Activated CD4-positive, alpha-beta T cell treated with anti-CD3 and anti-CD28 coated beads, Interleukin-2, amount 10 ng/mL, durations not matched to agents 7 days and 5 days (primary cell): Measurements from ENCODE around the gene PTPRN2. TPM values are rescaled to one million over a fixed set of nuclear protein-coding genes. Genes with fewer than 3 reads are reported as not detected.
A peak's percentile ranks its signal among the peaks of the same experiment; 100 is the strongest.
"Not testable (repeated sequence)": the region's sequence is repeated elsewhere in the genome, so short reads cannot be mapped to it uniquely, and the experiment has no call there.

Source experiments
- CTCF ChIA-PET: fragments of 350-600 bp; sonication (Branson Sonifier 250); formaldehyde crosslinking; loops from one replicate; lab custom pipeline; 2021; ENCODE audit warnings: antibody characterized with exemption; lab: Charles Lee
- POLR2A ChIA-PET: fragments of 350-600 bp; sonication (Branson Sonifier 250); formaldehyde crosslinking; loops from one replicate; lab custom pipeline; 2021; ENCODE audit warnings: antibody characterized with exemption; lab: Charles Lee
- DNase-seq: peaks from one replicate; pipeline ENCODE4 v3.0.0-alpha.2; 2020
- H3K27ac Mint-ChIP-seq: one replicate; pipeline ENCODE4 v1.8.0; 2021; ENCODE audit warnings: mild to moderate bottlenecking, moderate library complexity, mixed read lengths
- H3K27me3 Mint-ChIP-seq: one replicate; pipeline ENCODE4 v1.8.0; 2021; ENCODE audit warnings: mixed read lengths
- H3K36me3 Mint-ChIP-seq: one replicate; pipeline ENCODE4 v1.8.0; 2021; ENCODE audit warnings: low read depth, mixed read lengths
- H3K4me1 Mint-ChIP-seq: one replicate; pipeline ENCODE4 v1.8.0; 2021; ENCODE audit warnings: mixed read lengths
- H3K4me3 Mint-ChIP-seq: one replicate; pipeline ENCODE4 v1.8.0; 2021; ENCODE audit warnings: mild to moderate bottlenecking, moderate library complexity, mixed read lengths
- H3K9me3 Mint-ChIP-seq: one replicate; pipeline ENCODE4 v1.8.0; 2021; ENCODE audit warnings: mixed read lengths
- total RNA-seq, 2 experiments: library from RNA; stranded (reverse); gene quantifications; one replicate each; pipeline ENCODE4 v1.2.3, GENCODE V29; 2021

Gene PTPRN2
- total RNA-seq, 2 experiments from 2014 or later: 2.6 to 2.7 TPM

DNA sequence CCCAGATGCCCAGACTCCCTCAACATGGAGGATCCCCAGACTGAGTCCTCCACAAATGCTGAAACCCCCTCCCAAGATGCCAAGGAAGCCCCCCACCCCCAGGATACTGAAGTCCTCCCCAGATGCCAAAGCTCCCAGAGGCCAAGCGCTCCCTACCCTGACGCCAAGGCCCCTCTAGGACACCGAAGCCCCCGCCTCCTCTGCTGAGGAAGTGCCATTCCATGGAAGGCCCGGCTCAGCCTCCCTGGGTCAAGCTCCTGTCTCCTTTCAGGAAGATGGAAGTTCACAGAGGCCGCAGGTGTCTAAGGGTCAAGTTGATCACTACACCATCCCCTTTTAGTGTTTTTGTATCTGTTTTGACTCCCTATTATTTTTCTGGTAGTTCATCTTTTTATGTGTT is 644.1 kb downstream of the PTPRN2 start:
- no peak overlapping the region for H3K4me3 Mint-ChIP-seq
- CTCF ChIA-PET: no interaction called here
- H3K36me3 Mint-ChIP-seq: no peaks in the 10 kb centered on the region
- peaks cover 12% of the 10 kb centered on the region for H3K9me3 Mint-ChIP-seq
- H3K4me1 Mint-ChIP-seq: no peaks in the 10 kb centered on the region
- no peaks in the 10 kb centered on the region for H3K27me3 Mint-ChIP-seq
- no peak for DNase-seq
- POLR2A ChIA-PET: no interaction called here
- no peak overlapping the region for H3K27ac Mint-ChIP-seq

DNA sequence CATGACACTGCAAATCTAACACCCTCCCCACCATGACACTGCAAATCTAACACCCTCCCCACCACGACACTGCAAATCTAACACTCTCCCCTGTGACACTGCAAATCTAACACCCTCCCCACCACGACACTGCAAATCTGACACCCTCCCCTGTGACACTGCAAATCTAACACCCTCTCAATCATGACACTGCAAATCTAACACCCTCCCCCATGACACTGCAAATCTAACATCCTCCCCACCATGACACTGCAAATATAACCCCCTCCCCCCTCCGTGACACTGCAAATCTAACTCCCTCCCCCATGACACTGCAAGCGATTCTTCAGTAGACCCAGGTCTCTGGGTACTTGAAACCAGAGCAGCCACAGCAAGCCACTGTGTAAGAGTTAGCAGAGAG is 646.4 kb downstream of the PTPRN2 start:
- H3K4me3 Mint-ChIP-seq: no peak overlapping the region
- H3K4me1 Mint-ChIP-seq: no peaks in the 10 kb centered on the region
- CTCF ChIA-PET: no interaction called here
- peaks cover 8% of the 10 kb centered on the region for H3K9me3 Mint-ChIP-seq
- H3K27ac Mint-ChIP-seq: no peak overlapping the region
- no peaks in the 10 kb centered on the region for H3K36me3 Mint-ChIP-seq
- no peak for DNase-seq
- H3K27me3 Mint-ChIP-seq: no peaks in the 10 kb centered on the region
- POLR2A ChIA-PET: no interaction called here

DNA sequence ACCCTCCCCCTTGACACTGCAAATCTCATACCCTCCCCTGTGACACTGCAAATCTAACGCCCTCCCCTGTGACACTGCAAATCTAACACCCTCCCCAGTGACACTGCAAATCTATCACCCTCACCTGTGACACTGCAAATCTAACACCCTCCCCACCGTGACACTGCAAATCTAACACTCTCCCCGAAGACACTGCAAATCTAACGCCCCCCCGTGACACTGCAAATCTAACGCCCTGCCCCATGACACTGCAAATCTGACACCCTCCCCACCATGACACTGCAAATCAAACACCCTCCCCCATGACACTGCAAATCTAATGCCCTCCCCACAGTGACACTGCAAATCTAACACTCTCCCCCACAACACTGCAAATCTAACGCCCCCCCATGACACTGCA is 647.1 kb downstream of the PTPRN2 start:
- POLR2A ChIA-PET: no interaction called here
- Mint-ChIP-seq H3K36me3 (peaks cover under 1% of the 10 kb centered on the region), H3K4me1 (no peaks in the 10 kb centered on the region), H3K27me3 (no peaks in the 10 kb centered on the region), H3K4me3 (no peak overlapping the region), H3K9me3 (peaks cover 12% of the 10 kb centered on the region), H3K27ac (no peak overlapping the region)
- no peak for DNase-seq
- CTCF ChIA-PET: no interaction called here

DNA sequence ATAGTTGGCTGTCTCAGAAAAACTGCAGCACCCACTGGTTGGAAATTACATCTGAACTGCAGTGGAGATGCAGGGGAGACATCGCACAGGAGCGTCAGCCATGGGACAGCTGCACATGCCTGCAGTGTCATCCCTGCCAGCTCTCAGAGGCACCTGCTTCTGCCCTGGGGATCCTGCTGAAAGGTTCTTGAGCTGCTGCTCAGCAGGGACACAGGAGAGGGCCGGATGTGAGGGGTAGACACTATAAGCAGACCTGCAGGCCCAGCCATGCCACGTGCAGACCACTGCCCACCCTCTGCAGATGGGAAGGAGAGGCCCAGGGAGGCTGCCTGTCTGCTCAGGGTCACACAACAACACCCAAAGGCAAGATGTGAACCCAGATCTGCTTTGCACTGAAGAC is 649.4 kb downstream of the PTPRN2 start:
- no peaks in the 10 kb centered on the region for H3K27me3 Mint-ChIP-seq
- H3K4me1 Mint-ChIP-seq: no peaks in the 10 kb centered on the region
- H3K27ac Mint-ChIP-seq: no peak overlapping the region
- H3K36me3 Mint-ChIP-seq: peaks cover 2% of the 10 kb centered on the region
- no peak for DNase-seq
- no peak overlapping the region for H3K4me3 Mint-ChIP-seq
- ChIA-PET POLR2A (no interaction called here), CTCF (no interaction called here)
- H3K9me3 Mint-ChIP-seq: peaks cover 23% of the 10 kb centered on the region

DNA sequence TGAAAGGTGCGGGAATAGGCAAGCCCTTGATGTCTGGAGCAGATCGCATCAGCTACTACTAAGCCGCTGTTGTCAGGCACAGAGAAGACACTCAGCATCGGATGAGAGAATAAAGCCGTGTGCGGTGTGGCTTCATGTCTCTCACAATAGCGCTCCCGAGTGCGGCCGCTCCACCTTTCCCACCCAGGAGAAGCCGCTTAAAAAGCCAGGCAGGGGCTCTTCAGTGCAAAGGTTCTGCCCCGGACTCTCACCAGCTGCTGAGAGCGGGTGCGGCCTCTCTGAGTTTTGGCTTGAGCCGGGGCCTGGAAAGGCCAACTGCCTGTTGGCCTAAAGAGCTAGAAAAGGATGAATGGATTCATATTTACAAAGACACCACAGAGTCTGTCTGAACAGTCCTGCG is 650.2 kb downstream of the PTPRN2 start:
- DNase-seq: no peak
- Mint-ChIP-seq H3K27ac (no peak overlapping the region), H3K36me3 (peaks cover 5% of the 10 kb centered on the region), H3K4me1 (no peaks in the 10 kb centered on the region), H3K9me3 (peaks cover 29% of the 10 kb centered on the region), H3K27me3 (no peaks in the 10 kb centered on the region), H3K4me3 (no peak overlapping the region)
- ChIA-PET CTCF (no interaction called here), POLR2A (no interaction called here)

DNA sequence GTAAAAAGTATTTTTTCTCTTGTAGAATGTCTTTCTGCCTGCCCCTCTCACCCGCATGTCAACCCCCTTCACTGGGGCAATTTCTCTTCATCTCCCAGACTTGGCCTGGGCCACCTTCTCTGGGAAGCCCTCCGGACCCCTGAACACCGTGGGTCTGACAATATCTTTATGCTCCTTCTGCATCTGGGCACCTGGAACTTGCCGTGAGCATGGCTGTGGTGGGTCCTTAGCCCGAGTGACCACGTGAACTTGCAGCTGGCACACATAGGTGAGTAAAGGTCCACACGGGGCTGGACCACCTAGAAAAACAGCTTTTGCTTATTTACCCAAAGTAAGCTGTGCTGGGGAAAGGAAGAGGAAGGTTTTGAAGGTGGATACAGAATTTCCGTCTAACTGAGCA is 650.6 kb downstream of the PTPRN2 start:
- ChIA-PET POLR2A (no interaction called here), CTCF (no interaction called here)
- no peak overlapping the region for H3K27ac Mint-ChIP-seq
- DNase-seq: no peak
- H3K4me3 Mint-ChIP-seq: no peak overlapping the region
- no peaks in the 10 kb centered on the region for H3K4me1 Mint-ChIP-seq
- no peaks in the 10 kb centered on the region for H3K27me3 Mint-ChIP-seq
- peaks cover 33% of the 10 kb centered on the region for H3K9me3 Mint-ChIP-seq
- peaks cover 8% of the 10 kb centered on the region for H3K36me3 Mint-ChIP-seq

DNA sequence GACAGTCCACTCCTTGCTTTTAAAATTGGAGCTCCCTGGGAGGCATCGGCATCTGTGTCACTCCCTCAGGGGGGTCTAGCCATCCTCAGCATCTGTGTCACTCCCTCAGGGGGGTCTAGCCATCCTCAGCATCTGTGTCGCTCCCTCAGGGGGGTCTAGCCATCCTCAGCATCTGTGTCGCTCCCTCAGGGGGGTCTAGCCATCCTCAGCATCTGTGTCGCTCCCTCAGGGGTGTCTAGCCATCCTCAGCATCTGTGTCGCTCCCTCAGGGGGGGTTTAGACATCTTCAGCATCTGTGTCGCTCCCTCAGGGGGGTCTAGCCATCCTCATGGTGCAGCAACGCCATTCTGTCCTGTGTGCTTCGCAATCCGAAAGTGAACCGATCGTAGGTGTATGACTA is 651.9 kb downstream of the PTPRN2 start:
- H3K27ac Mint-ChIP-seq: not testable (repeated sequence)

DNA sequence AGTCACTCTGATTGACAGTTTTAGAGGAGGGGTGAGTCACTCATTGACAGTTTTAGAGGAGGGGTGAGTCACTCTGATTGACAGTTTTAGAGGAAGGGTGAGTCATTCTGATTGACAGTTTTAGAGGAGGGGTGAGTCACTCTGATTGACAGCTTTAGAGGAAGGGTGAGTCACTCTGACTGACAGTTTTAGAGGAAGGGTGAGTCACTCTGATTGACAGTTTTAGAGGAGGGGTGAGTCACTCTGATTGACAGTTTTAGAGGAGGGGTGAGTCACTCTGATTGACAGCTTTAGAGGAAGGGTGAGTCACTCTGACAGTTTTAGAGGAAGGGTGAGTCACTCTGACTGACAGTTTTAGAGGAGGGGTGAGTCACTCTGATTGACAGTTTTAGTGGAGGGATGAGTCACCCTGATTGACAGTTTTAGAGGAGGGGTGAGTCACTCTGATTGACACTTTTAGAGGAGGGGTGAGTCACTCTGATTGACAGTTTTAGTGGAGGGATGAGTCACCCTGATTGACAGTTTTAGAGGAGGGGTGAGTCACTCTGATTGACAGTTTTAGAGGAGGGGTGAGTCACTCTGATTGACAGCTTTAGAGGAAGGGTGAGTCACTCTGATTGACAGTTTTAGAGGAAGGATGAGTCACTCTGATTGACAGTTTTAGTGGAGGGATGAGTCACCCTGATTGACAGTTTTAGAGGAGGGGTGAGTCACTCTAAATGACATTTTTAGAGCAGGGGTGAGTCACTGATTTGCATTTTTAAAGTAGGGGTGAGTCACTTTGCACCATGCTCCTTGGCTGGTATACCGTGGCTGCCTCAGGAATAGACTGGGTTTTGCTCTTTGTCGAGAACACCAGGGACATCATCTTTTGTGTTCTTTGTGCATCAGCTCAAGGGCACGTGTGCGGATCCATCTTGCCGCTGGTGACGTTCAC is 654.1 kb downstream of the PTPRN2 start:
- H3K4me1 Mint-ChIP-seq, H3K4me3 Mint-ChIP-seq, POLR2A ChIA-PET, DNase-seq, H3K27ac Mint-ChIP-seq, H3K27me3 Mint-ChIP-seq, H3K36me3 Mint-ChIP-seq, CTCF ChIA-PET: not testable (repeated sequence)
- peaks cover 42% of the 10 kb centered on the region for H3K9me3 Mint-ChIP-seq

More for the DNA sequence above, 651.9 kb downstream of the PTPRN2 start:
- POLR2A ChIA-PET, CTCF ChIA-PET, H3K27me3 Mint-ChIP-seq, DNase-seq, H3K4me1 Mint-ChIP-seq, H3K36me3 Mint-ChIP-seq, H3K4me3 Mint-ChIP-seq: not testable (repeated sequence)
- H3K9me3 Mint-ChIP-seq: peaks cover 42% of the 10 kb centered on the region

DNA sequence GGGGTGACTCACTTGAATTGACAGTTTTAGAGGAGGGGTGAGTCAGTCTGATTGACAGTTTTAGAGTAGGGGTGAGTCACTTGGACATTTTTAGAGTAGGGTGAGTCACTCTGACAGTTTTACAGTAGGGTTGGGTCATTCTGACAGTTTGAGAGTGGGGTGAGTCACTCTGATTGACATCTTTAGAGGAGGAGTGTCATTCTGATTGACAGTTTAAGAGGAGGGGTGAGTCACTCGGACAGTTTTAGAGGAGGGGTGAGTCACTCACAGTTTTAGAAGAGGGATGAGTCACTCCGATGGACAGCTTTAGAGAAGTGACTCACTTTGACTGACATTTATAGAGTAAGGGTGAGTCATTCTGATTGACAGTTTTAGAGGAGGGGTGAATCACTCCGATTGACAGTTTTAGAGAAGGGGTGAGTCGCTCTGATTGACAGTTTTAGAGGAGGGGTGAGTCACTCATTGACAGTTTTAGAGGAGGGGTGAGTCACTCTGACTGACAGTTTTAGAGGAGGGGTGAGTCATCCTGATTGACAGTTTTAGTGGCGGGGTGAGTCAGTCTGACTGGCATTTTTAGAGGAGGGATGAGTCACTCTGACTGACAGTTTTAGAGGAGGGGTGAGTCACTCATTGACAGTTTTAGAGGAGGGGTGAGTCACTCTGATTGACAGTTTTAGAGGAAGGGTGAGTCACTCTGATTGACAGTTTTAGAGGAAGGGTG is 655.0 kb downstream of the PTPRN2 start:
- Mint-ChIP-seq H3K9me3 (peaks cover 42% of the 10 kb centered on the region), H3K27me3 (no peaks in the 10 kb centered on the region), H3K36me3 (peaks cover 8% of the 10 kb centered on the region), H3K4me1 (no peaks in the 10 kb centered on the region), H3K4me3 (no peak overlapping the region), H3K27ac (peak overlapping the region; percentile 17)
- ChIA-PET CTCF (no interaction called here), POLR2A (no interaction called here)
- no peak for DNase-seq

DNA sequence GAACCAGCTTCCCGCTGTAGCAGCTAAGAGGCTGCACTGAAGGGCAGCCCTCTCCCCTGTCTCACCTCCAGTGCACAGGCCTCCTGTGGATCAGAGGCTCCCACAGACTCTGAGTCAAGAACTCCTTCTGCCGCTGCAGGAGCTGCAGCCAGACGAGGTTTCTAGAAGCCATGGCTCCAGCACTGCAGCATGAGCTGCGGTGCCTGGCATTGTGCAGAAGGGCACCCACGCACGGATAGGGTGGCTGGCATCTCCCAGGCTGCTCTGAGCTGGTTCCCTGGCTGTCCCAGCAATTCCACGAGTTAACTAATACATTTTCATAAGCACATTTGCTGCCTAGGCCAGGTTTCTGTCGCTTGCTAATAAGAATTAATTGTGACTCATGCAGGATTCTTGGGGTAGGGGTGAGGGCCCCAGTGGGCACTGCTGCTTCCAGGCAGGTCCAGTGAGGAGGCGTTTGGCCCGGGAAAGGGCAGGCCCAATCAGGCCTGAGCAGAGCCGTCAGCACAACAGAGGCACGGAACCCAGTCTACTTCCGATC is 656.6 kb downstream of the PTPRN2 start:
- H3K27me3 Mint-ChIP-seq: no peaks in the 10 kb centered on the region
- H3K4me1 Mint-ChIP-seq: peaks cover 7% of the 10 kb centered on the region
- CTCF ChIA-PET: no interaction called here
- peaks cover 36% of the 10 kb centered on the region for H3K9me3 Mint-ChIP-seq
- no peak for DNase-seq
- H3K27ac Mint-ChIP-seq: no peak overlapping the region
- no peak overlapping the region for H3K4me3 Mint-ChIP-seq
- POLR2A ChIA-PET: no interaction called here
- H3K36me3 Mint-ChIP-seq: peaks cover 8% of the 10 kb centered on the region

DNA sequence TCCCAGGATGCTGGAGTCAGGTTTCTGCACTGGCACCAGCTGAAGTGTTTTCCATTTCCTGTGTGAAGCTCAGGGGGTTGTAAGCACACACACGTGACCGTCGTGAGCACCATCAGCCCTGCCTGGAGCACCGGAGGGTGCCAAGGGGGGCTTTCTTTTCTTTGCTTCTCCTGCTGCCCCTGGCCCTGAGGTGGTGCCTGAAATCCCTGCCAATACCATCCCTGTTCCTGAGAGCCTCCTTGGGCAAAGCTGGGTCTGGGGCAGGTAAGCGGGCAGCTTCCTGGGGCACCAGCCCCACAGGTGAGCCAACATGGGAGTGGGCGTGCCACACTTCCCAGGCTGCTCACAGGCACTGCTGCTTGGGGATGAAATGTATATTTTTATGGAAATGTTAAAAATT is 657.2 kb downstream of the PTPRN2 start:
- Mint-ChIP-seq H3K36me3 (peaks cover 7% of the 10 kb centered on the region), H3K9me3 (peaks cover 35% of the 10 kb centered on the region), H3K27ac (no peak overlapping the region), H3K27me3 (no peaks in the 10 kb centered on the region), H3K4me1 (peaks cover 12% of the 10 kb centered on the region), H3K4me3 (no peak overlapping the region)
- ChIA-PET CTCF (interaction anchor here (0.6 kb wide), 1 partner anchor 405 kb away, joined by 3 read pairs; no protein-coding TSS in a partner anchor), POLR2A (no interaction called here)
- no peak for DNase-seq

DNA sequence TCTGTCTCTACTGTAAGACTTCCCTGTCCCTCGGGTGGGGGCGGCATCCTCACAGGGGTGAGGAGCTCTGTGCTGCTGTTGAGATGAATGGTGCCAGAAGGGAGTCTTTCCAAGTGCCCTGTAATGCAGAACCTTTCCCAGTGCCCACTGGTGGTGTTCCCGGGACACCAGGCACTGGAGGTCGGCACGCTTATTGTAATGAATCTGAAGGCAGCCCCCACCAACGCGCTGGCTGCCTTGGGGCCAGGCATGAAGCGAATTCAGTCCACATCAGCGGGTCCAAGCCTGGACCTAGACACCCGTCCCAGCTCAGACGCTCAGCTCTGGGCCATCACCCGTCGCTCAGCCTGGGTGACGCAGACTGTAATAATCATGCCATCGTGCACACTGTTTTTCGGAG is 658.0 kb downstream of the PTPRN2 start:
- Mint-ChIP-seq H3K4me3 (no peak overlapping the region), H3K4me1 (peaks cover 12% of the 10 kb centered on the region), H3K27me3 (no peaks in the 10 kb centered on the region), H3K9me3 (peaks cover 27% of the 10 kb centered on the region), H3K36me3 (peaks cover 5% of the 10 kb centered on the region), H3K27ac (no peak overlapping the region)
- no peak for DNase-seq
- CTCF ChIA-PET: interaction anchor here (0.6 kb wide), 1 partner anchor 405 kb away, joined by 3 read pairs; no protein-coding TSS in a partner anchor
- POLR2A ChIA-PET: no interaction called here

DNA sequence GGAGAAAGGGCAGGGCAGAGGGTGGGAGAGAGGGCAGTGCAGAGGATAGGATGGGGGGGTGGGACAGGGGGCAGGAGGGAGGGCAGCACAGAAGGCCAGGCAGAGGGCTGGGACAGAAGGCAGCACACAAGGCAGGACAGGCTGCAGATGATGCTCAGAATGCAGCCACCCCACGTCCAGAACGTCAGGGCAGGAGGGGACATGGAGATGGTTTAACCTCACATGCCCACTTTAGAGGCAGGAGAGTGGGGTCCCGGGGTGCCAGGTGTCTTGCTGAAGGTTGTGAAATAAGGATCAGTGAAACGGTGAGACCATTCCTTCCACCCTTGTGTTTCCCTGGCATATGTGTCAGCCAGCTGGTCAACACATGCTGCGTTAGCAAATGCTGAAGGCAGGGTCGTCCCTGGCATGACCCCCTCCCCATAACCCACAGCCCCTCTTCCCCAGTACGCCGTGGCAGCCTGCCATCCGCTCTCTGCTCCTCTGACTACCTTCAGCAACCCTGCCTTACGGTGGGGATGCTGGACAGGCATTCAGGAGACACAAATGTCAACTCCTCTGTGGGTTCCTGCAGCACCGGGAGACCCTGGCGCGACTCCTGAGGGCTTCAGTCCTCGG is 658.7 kb downstream of the PTPRN2 start:
- ChIA-PET POLR2A (no interaction called here), CTCF (no interaction called here)
- Mint-ChIP-seq H3K4me3 (no peak overlapping the region), H3K9me3 (peaks cover 23% of the 10 kb centered on the region), H3K36me3 (peaks cover 5% of the 10 kb centered on the region), H3K27me3 (no peaks in the 10 kb centered on the region), H3K4me1 (peaks cover 12% of the 10 kb centered on the region), H3K27ac (no peak overlapping the region)
- no peak for DNase-seq
